Ovary (tissue), 3 donors: ENCODE results near the gene PRRC1.

Experiments used
- EP300 ChIP-seq: sonication (generic); formaldehyde crosslinking; IDR thresholded peaks from one replicate; pipeline ENCODE4 v1.6.1; 2017; ENCODE audit warnings: antibody characterized with exemption
- POLR2A ChIP-seq: fragments of 450-650 bp; IDR thresholded peaks from one replicate; pipeline ENCODE4 v1.6.1; 2017; ENCODE audit warnings: antibody characterized with exemption, mild to moderate bottlenecking, moderate library complexity
- TF ChIP-seq, protein P1 (sequence below), 3 donors: fragments of 450-650 bp in 2 of 3; fragments of 200-600 bp in 1 of 3; IDR thresholded peaks; one replicate each; pipeline versions ENCODE4 v1.5.1 to v1.8.0; 2016 to 2022; ENCODE audit warnings: antibody characterized with exemption in 3 of 3, mild to moderate bottlenecking in 1 of 3
- donor health status: DM: no; HTN: no; CAD: no.

DNA sequence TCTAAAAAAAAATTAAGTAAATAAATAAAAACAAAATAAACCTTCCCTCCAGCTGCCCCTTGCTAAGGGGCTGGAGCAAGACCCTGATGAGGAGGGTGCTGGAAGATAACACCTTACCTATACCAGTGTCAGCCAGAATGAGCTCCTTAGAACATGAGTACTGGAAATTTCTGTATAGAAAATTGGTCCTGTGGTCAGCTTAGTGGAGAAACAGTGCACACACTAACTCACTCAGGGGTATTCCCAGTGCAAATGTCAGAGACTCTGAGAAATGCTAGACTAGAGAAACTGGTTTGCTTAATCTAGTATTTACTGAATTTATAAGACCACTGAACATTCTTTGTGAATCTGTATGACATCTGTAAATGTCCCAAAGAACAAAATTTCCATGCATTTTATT is 69.4 kb downstream of the PRRC1 start:
- TF ChIP-seq POLR2A = no peak
- TF ChIP-seq, protein P1, sequence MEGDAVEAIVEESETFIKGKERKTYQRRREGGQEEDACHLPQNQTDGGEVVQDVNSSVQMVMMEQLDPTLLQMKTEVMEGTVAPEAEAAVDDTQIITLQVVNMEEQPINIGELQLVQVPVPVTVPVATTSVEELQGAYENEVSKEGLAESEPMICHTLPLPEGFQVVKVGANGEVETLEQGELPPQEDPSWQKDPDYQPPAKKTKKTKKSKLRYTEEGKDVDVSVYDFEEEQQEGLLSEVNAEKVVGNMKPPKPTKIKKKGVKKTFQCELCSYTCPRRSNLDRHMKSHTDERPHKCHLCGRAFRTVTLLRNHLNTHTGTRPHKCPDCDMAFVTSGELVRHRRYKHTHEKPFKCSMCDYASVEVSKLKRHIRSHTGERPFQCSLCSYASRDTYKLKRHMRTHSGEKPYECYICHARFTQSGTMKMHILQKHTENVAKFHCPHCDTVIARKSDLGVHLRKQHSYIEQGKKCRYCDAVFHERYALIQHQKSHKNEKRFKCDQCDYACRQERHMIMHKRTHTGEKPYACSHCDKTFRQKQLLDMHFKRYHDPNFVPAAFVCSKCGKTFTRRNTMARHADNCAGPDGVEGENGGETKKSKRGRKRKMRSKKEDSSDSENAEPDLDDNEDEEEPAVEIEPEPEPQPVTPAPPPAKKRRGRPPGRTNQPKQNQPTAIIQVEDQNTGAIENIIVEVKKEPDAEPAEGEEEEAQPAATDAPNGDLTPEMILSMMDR (IDR thresholded peaks at IDR 0.05) = no peak
- TF ChIP-seq EP300 = no peak
